Tibial nerve (tissue), 4 donors: ENCODE data around the gene RNF213.

ENCODE experiments used
- EP300 ChIP-seq, 2 donors: sonication (generic); formaldehyde crosslinking; IDR thresholded peaks; one replicate each; pipeline ENCODE4 v1.6.1; 2017; ENCODE audit warnings: antibody characterized with exemption in 2 of 2, mild to moderate bottlenecking in 1 of 2
- TF ChIP-seq, protein P1 (sequence below), 5 experiments: fragments of 200-600 bp in 3 of 5; fragments of 450-650 bp in 2 of 5; sonication (generic) in 3 of 5; IDR thresholded peaks; one replicate each; pipeline ENCODE4 v1.5.1; 2016 to 2019; ENCODE audit warnings: antibody characterized with exemption in 5 of 5, mild to moderate bottlenecking in 3 of 5, moderate library complexity in 2 of 5

DNA sequence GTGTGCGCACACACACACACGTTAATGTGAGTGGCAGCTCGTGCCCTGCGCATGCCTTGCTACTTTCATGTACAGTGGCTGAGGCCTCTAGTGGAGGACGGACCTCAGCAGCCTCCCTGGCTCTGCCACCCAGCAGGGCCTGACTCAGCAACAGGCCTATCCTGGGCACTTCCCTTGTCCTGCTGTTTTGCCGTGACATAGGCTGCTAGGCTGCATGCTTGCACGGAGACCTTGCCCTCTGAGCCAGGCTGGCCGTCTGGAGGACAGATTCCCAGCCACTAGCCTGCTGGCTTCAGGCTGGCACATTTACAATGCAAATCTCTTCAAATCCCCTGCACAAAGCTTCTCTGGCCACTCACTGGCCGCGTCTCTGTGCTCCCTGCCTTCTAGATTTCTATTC lies 9.5 kb downstream of the RNF213 start:
- no peak for TF ChIP-seq EP300 (IDR thresholded peaks at IDR 0.05)
- TF ChIP-seq, protein P1, sequence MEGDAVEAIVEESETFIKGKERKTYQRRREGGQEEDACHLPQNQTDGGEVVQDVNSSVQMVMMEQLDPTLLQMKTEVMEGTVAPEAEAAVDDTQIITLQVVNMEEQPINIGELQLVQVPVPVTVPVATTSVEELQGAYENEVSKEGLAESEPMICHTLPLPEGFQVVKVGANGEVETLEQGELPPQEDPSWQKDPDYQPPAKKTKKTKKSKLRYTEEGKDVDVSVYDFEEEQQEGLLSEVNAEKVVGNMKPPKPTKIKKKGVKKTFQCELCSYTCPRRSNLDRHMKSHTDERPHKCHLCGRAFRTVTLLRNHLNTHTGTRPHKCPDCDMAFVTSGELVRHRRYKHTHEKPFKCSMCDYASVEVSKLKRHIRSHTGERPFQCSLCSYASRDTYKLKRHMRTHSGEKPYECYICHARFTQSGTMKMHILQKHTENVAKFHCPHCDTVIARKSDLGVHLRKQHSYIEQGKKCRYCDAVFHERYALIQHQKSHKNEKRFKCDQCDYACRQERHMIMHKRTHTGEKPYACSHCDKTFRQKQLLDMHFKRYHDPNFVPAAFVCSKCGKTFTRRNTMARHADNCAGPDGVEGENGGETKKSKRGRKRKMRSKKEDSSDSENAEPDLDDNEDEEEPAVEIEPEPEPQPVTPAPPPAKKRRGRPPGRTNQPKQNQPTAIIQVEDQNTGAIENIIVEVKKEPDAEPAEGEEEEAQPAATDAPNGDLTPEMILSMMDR (IDR thresholded peaks at IDR 0.05), result no peak
